SU-DHL-6 (cell line): ENCODE measurements around the gene NOTO.

Experiments used
- H2AFZ ChIP-seq: fragments of 200-600 bp; sonication (generic); 2 replicates; pipeline ENCODE4 v1.6.1; 2014; ENCODE audit warnings: low read depth, mild to moderate bottlenecking, moderate library complexity, mixed read lengths, antibody characterized with exemption, low read length; ENCODE audit not compliant: severe bottlenecking
- H3F3A ChIP-seq: fragments of 200-600 bp; shearing (Covaris generic); 2 replicates; pipeline ENCODE4 v1.6.0; 2016; ENCODE audit warnings: antibody characterized with exemption, mild to moderate bottlenecking; ENCODE audit not compliant: insufficient read depth
- H3K27ac ChIP-seq: fragments of 200-600 bp; sonication (generic); 2 replicates; pipeline ENCODE4 v1.5.1; 2016; ENCODE audit warnings: low read depth, mild to moderate bottlenecking, low read length, moderate library complexity, mixed read lengths
- H3K27me3 ChIP-seq: fragments of 200-600 bp; sonication (generic), shearing (Covaris generic); 2 replicates; pipeline ENCODE4 v1.6.0; 2014; ENCODE audit warnings: mild to moderate bottlenecking, low read length
- H3K36me3 ChIP-seq: fragments of 200-600 bp; sonication (generic); 2 replicates; pipeline ENCODE4 v1.6.1; 2014; ENCODE audit warnings: mild to moderate bottlenecking, low read length, mixed read lengths
- H3K4me2 ChIP-seq: fragments of 300-600, 200-600 bp; shearing (Covaris generic), sonication (generic); 2 replicates; pipeline ENCODE4 v1.6.0; 2014; ENCODE audit warnings: low read length, low read depth, mild to moderate bottlenecking; ENCODE audit not compliant: poor library complexity, severe bottlenecking
- H3K4me3 ChIP-seq: fragments of 200-600 bp; sonication (generic); 2 replicates; pipeline ENCODE4 v1.5.1; 2014; ENCODE audit warnings: antibody characterized with exemption, low read length, mild to moderate bottlenecking, mixed read lengths; ENCODE audit not compliant: insufficient read depth, poor library complexity, severe bottlenecking
- H3K79me2 ChIP-seq: fragments of 200-600 bp; sonication (generic); 2 replicates; pipeline ENCODE4 v1.6.1; 2014; ENCODE audit warnings: mild to moderate bottlenecking, low read length, moderate library complexity; ENCODE audit not compliant: insufficient read depth
- H3K9ac ChIP-seq: fragments of 200-600 bp; sonication (generic); 2 replicates; pipeline ENCODE4 v1.7.0; 2014; ENCODE audit warnings: mild to moderate bottlenecking, low read length
- H3K9me2 ChIP-seq: fragments of 200-600 bp; sonication (generic); replicated peaks from 2 replicates; pipeline ENCODE4 v1.6.1; 2014; ENCODE audit warnings: low read length; ENCODE audit not compliant: insufficient read depth
- H3K9me3 ChIP-seq: fragments of 200-600 bp; sonication (generic); 2 replicates; pipeline ENCODE4 v1.6.1; 2014; ENCODE audit warnings: low read length, mixed read lengths; ENCODE audit not compliant: insufficient read depth
- H4K20me1 ChIP-seq: fragments of 200-600 bp; sonication (generic); 2 replicates; pipeline ENCODE4 v1.6.1; 2014; ENCODE audit warnings: low read depth, mild to moderate bottlenecking, antibody characterized with exemption, low read length, moderate library complexity, mixed read lengths
- EZH2phosphoT487 ChIP-seq: fragments of 200-600 bp; sonication (generic), shearing (Covaris generic); conservative IDR thresholded peaks from 2 replicates; pipeline ENCODE4 v1.6.1; 2018; ENCODE audit warnings: mild to moderate bottlenecking, antibody characterized with exemption, low read length, moderate library complexity, mixed read lengths
- TF ChIP-seq, protein P1 (sequence below): fragments of 200-600 bp; sonication (generic); IDR thresholded peaks from one replicate; pipeline ENCODE4 v1.5.1; 2017; ENCODE audit warnings: antibody characterized with exemption, mild to moderate bottlenecking, low read length, moderate library complexity; ENCODE audit not compliant: insufficient read depth, poor library complexity, severe bottlenecking

The NOTO gene

DNA sequence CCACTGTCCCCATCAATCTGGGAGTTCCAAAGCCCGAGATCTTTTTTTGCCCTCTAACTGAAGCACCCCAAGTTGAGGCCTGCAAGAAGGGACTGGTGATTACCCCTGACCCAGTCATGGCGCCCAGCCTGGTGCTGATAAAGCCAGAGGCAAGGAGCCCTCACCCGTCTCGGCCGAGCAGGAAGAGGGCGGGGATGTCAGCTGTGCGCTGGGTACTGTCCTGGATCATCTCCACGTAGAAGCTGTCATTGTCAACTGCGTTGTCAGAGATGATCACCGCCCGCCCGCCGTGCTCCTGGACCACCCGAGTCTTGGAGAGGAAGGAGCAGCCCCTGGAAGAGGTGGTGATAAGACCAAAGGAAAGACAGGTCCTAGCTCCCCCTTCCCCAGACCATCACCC, 26.3 kb downstream of the NOTO start:
- Histone ChIP-seq H3K36me3 (no peaks in the 10 kb centered on the region), H3K9me2 (no peaks in the 10 kb centered on the region), H3F3A (peaks cover 2% of the 10 kb centered on the region; the same call in 1 of the 2 replicates), H3K9ac (no peak overlapping the region), H4K20me1 (no peaks in the 10 kb centered on the region), H3K27me3 (no peaks in the 10 kb centered on the region), H3K4me2 (no peak overlapping the region), H2AFZ (no peak overlapping the region), H3K9me3 (no peaks in the 10 kb centered on the region), H3K4me3 (no peak overlapping the region), H3K79me2 (no peaks in the 10 kb centered on the region; the same call in 1 of the 2 replicates), H3K27ac (no peak overlapping the region)
- TF ChIP-seq, protein P1, sequence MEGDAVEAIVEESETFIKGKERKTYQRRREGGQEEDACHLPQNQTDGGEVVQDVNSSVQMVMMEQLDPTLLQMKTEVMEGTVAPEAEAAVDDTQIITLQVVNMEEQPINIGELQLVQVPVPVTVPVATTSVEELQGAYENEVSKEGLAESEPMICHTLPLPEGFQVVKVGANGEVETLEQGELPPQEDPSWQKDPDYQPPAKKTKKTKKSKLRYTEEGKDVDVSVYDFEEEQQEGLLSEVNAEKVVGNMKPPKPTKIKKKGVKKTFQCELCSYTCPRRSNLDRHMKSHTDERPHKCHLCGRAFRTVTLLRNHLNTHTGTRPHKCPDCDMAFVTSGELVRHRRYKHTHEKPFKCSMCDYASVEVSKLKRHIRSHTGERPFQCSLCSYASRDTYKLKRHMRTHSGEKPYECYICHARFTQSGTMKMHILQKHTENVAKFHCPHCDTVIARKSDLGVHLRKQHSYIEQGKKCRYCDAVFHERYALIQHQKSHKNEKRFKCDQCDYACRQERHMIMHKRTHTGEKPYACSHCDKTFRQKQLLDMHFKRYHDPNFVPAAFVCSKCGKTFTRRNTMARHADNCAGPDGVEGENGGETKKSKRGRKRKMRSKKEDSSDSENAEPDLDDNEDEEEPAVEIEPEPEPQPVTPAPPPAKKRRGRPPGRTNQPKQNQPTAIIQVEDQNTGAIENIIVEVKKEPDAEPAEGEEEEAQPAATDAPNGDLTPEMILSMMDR = no peak
- no peak for TF ChIP-seq EZH2phosphoT487

DNA sequence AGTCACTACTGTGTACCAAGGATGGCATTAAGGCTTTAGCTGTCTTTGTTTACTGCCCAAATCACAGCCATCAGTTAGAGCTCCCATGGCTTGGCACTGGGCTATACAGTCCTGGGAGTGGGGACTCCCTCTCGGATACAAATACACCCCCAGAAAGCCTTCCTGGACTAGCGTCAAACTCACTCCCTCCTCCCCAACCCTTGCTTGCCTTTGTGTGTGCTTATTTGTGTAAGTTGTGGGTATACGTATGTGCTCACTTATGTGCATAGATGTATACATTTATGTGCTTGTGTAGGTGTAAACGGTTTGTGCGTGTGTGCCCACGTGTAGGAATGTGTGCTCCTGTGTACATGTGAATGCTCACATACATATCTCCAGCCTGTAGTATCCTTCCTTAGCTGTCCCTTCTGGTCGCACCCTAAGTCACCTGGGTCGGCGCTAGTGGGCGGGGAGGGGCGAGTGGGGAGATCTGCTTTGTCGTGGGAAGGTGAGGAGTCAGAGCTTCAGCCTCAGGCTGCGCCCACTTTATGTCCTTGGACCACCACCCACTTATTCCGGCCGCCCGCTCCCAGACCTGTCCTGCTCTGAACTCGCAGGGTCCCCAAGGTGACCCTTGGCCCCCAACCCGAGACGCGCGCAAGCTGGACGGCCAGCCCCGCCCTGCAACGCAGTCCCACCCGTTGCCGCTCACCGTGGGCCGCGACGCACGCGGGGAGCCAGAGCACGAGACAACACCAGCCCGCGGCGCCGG, 30.2 kb downstream of the NOTO start:
- H3K9me3 ChIP-seq = no peaks in the 10 kb centered on the region
- peak overlapping the region; percentile 70 for H3K9ac ChIP-seq
- peak overlapping the region; percentile 61 for H3K4me3 ChIP-seq
- peaks cover 35% of the 10 kb centered on the region for H3K79me2 ChIP-seq
- no peaks in the 10 kb centered on the region for H3K36me3 ChIP-seq
- H3K27me3 ChIP-seq = no peaks in the 10 kb centered on the region
- 0 out of 2 replicates have a peak overlapping the region, but pooled peaks have one; percentile 34 for H3K27ac ChIP-seq
- H3F3A ChIP-seq = peaks cover 5% of the 10 kb centered on the region; the same call in 1 of the 2 replicates
- H4K20me1 ChIP-seq = peaks cover 16% of the 10 kb centered on the region; the same call in 1 of the 2 replicates
- H3K4me2 ChIP-seq = peak overlapping the region; percentile 95
- H2AFZ ChIP-seq = peak overlapping the region; percentile 83
- H3K9me2 ChIP-seq = no peaks in the 10 kb centered on the region
- TF ChIP-seq, protein P1 = no peak
- TF ChIP-seq EZH2phosphoT487 = no peak

DNA sequence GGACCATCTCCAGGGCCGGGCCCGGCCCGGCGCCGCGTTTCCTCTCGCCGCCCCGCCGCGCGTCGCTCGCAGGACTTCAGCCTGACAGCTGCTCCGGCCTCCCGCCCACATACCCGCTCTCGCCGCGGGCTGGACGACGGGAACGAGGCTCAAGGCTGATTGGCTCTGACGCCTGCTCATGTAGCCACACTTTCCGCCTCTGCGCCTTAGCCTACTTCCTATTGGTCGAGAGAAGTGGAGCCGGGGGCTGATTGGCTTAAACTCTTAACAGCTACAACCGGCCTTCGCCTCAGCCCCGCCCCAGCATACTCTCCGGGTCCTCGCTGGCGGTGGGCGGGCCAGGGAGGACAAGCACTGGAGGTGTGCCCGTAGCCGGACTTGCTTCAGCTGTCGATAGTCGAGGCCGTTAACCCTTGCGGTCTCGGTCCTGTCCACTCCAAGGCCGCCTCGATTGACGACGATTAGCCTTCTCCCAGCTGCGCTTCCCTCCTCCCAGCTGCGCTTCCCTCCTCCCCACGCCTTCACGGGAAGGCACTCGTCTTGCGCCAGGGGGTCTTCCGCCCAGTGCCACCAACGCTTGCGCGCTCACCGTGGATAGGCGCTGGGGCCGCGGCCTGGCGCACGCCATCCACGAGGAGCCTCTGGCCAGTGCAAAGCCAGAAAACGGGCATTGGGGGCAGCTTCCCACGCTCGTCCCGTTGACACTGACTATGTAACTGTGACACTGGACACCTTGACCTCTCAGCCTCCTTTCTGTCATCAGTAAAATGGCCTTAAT, 31.0 kb downstream of the NOTO start, which contains the start of gene PRADC1:
Gene PRADC1, minus strand, starts transcription at position 86 of the 778 bp plus-strand sequence. Its CDS starts 79 bp downstream, at position 7.
- H3K27ac ChIP-seq = peak within 1 kb of the TSS; percentile 75
- H3K79me2 ChIP-seq = peaks cover 43% of the 10 kb centered on the region
- H3K4me2 ChIP-seq = peak within 1 kb of the TSS; percentile 95

More for the DNA sequence above, 31.0 kb downstream of the NOTO start, which contains the start of gene PRADC1:
- no peak for TF ChIP-seq EZH2phosphoT487
- TF ChIP-seq, protein P1 = no peak
- Histone ChIP-seq H3K9ac (peak within 1 kb of the TSS; percentile 70), H3K4me3 (peak within 1 kb of the TSS; percentile 61), H3K9me2 (no peaks in the 10 kb centered on the region), H3K36me3 (0 out of 2 replicates have a peak, but pooled peaks cover 2% of the 10 kb centered on the region), H3K27me3 (no peaks in the 10 kb centered on the region), H2AFZ (peak within 1 kb of the TSS; percentile 83), H3K9me3 (no peaks in the 10 kb centered on the region), H4K20me1 (peaks cover 19% of the 10 kb centered on the region; the same call in 1 of the 2 replicates), H3F3A (peaks cover 5% of the 10 kb centered on the region; the same call in 1 of the 2 replicates)
